ENCODE measurements around the gene DBN1. TPM values are rescaled to one million over a fixed set of nuclear protein-coding genes. Genes with fewer than 3 reads are reported as not detected.

The DBN1 gene
- total and polyA plus RNA-seq, 9 of the 15 experiments (the other 6 are each of a cell fraction or from before 2014, with no cell fraction given): 0.25 to 87.2 (median 27.9) TPM

GRCh38 chr5:177497292-177498012 lies 24.0 kb upstream of the DBN1 start, which contains the start of gene PDLIM7 (continued):
- TF ChIP-seq ZMIZ1 (IDR thresholded peaks at IDR 0.05; ENCODE audit: low read depth in 2 of 2, low read length in 2 of 2) (no peak), FOXP1 (CRISPR knock-in tag; IDR thresholded peaks at IDR 0.05) (0 out of 2 replicates have a peak, but pooled peaks have one; percentile 77), SOX6 (IDR thresholded peaks at IDR 0.05) (no peak; the same call in 1 of the 2 replicates), ZNF316 (IDR thresholded peaks at IDR 0.05) (no peak), GTF2B (IDR thresholded peaks at IDR 0.05; ENCODE audit: extremely low read depth, insufficient read length) (no peak), UBTF (IDR thresholded peaks at IDR 0.05; ENCODE audit: borderline replicate concordance in 1 of 2, low read depth in 2 of 2, low read length in 2 of 2) (peak in 1 of 2 experiments; percentile 76; a peak in 2 of 4 replicates), ETV6 (IDR thresholded peaks at IDR 0.05; ENCODE audit: borderline replicate concordance in 1 of 2, low read depth in 2 of 2, low read length in 1 of 2) (0 out of 4 replicates have a peak, but pooled peaks of 1 of the 2 experiments have one; percentile 20), ETV6 (CRISPR knock-in tag; IDR thresholded peaks at IDR 0.05; ENCODE audit: borderline replicate concordance) (no peak), BCL6 (CRISPR knock-in tag; IDR thresholded peaks at IDR 0.05) (no peak), ZBTB33 (CRISPR knock-in tag; IDR thresholded peaks at IDR 0.05) (no peak; the same call in 1 of the 2 replicates), SUPT5H (IDR thresholded peaks at IDR 0.05) (peak; percentile 95), FOXK2 (conservative IDR thresholded peaks at IDR 0.05 in 1 of 2, IDR thresholded peaks at IDR 0.05 in 1 of 2; ENCODE audit: low read depth in 2 of 2) (0 out of 4 replicates have a peak, but pooled peaks of 1 of the 2 experiments have one; percentile 18), NFYB (IDR thresholded peaks at IDR 0.05; ENCODE audit: extremely low read depth, insufficient read length) (peak; percentile 11), CTBP1 (IDR thresholded peaks at IDR 0.05; ENCODE audit: borderline replicate concordance) (peak; percentile 48), HES1 (IDR thresholded peaks at IDR 0.05; ENCODE audit: low read depth) (no peak)

All from K562 (cell line).